ENCODE results near the gene RSBN1L. TPM values are rescaled to one million over a fixed set of nuclear protein-coding genes. Genes with fewer than 3 reads are reported as not detected.

RSBN1L gene
- total RNA-seq, 1 donor: 17.0 TPM

Other genes with a start within 250 kb of the RSBN1L start
- gene PTPN12, start 159.2 kb upstream of the RSBN1L start, total RNA-seq: 17.0 TPM
- 6.2 TPM for gene TMEM60, start 102.0 kb downstream of the RSBN1L start, total RNA-seq
- 4.3 TPM for gene PHTF2, start 102.3 kb downstream of the RSBN1L start, total RNA-seq